H1 (cell line): ENCODE data around the gene TBC1D22A. TPM values are rescaled to one million over a fixed set of nuclear protein-coding genes. Genes with fewer than 3 reads are reported as not detected.

Source experiments
- CTCF ChIA-PET: fragments of 300-600 bp; sonication (Branson Sonifier 250); formaldehyde crosslinking; loops from one replicate; lab custom pipeline; 2021; ENCODE audit not compliant: partially characterized antibody; lab: Charles Lee
- POLR2A ChIA-PET: fragments of 300-600 bp; sonication (Branson Sonifier 250); formaldehyde crosslinking; loops from one replicate; lab custom pipeline; 2021; ENCODE audit warnings: inconsistent platforms; ENCODE audit not compliant: partially characterized antibody; lab: Charles Lee
- DNase-seq, 2 experiments: peaks; one replicate each; pipeline versions ENCODE4 v3.0.0 to v3.0.0-alpha.2; 2010 to 2022; ENCODE audit warnings: low spot score in 2 of 2, low read depth in 1 of 2, mixed read lengths in 1 of 2
- FAIRE-seq: peaks from 2 replicates; lab custom pipeline; 2011; peaks lifted over from hg19 to GRCh38; lab: Jason Lieb, UNC
- H2AFZ ChIP-seq: 2 replicates; pipeline ENCODE4 v1.8.1; 2012; ENCODE audit warnings: low read length, inconsistent platforms
- H2AK5ac ChIP-seq: 2 replicates; pipeline ENCODE4 v1.6.1; 2013; ENCODE audit warnings: low read depth, low read length
- H2BK120ac ChIP-seq: replicated peaks from 2 replicates; pipeline ENCODE3; 2013; ENCODE audit warnings: low read depth, low read length, inconsistent platforms
- H2BK12ac ChIP-seq: 2 replicates; pipeline ENCODE4 v1.6.1; 2013; ENCODE audit warnings: low read depth, low read length
- H2BK15ac ChIP-seq: 2 replicates; pipeline ENCODE4 v1.6.1; 2013; ENCODE audit warnings: low read length
- H2BK20ac ChIP-seq: 2 replicates; pipeline ENCODE4 v1.6.1; 2013; ENCODE audit warnings: low read length
- H2BK5ac ChIP-seq: 2 replicates; pipeline ENCODE4 v1.6.1; 2013; ENCODE audit warnings: low read depth, low read length
- H3K14ac ChIP-seq: 2 replicates; pipeline ENCODE4 v1.6.1; 2013; ENCODE audit warnings: inconsistent platforms; ENCODE audit not compliant: insufficient read length
- H3K18ac ChIP-seq: 2 replicates; pipeline ENCODE4 v1.6.1; 2013; ENCODE audit warnings: low read length; ENCODE audit errors: extremely low read depth
- H3K23ac ChIP-seq: 2 replicates; pipeline ENCODE4 v1.6.1; 2013; ENCODE audit warnings: inconsistent platforms; ENCODE audit not compliant: insufficient read length
- H3K23me2 ChIP-seq: 2 replicates; pipeline ENCODE4 v1.6.1; 2013; ENCODE audit warnings: low read depth, low read length
- H3K27ac ChIP-seq: 2 replicates; pipeline ENCODE4 v1.6.1; 2011; ENCODE audit warnings: low read depth, low read length, inconsistent platforms
- H3K27me3 ChIP-seq, 4 experiments: replicated peaks in 1 of 4; 1 replicate in 1 of 4; 2 replicates in 3 of 4; pipeline versions ENCODE4 v1.6.1 to v1.8.1; 2011 to 2013; ENCODE audit warnings: low read length in 3 of 4, mild to moderate bottlenecking in 3 of 4, inconsistent platforms in 2 of 4, mixed read lengths in 2 of 4, moderate library complexity in 1 of 4; ENCODE audit not compliant: control insufficient read depth in 3 of 4, insufficient read depth in 3 of 4; ENCODE audit errors: extremely low read depth in 1 of 4
- H3K36me3 ChIP-seq, 4 experiments: 2 replicates each; pipeline versions ENCODE4 v1.6.1 to v1.8.1; 2011 to 2013; ENCODE audit warnings: mild to moderate bottlenecking in 4 of 4, low read length in 3 of 4, moderate library complexity in 2 of 4, control low read depth in 1 of 4, inconsistent platforms in 1 of 4; ENCODE audit not compliant: insufficient read depth in 4 of 4, control insufficient read depth in 2 of 4
- H3K4ac ChIP-seq: replicated peaks from 2 replicates; pipeline ENCODE3; 2013; ENCODE audit warnings: low read length, low read depth, mixed read lengths, inconsistent platforms; ENCODE audit not compliant: insufficient read length
- H3K4me1 ChIP-seq, 4 experiments: replicated peaks in 1 of 4; 1 replicate in 1 of 4; 2 replicates in 3 of 4; pipeline versions ENCODE4 v1.6.1 to v1.8.1; 2011 to 2013; ENCODE audit warnings: low read length in 3 of 4, inconsistent platforms in 2 of 4, mixed read lengths in 1 of 4; ENCODE audit not compliant: insufficient read depth in 4 of 4, control insufficient read depth in 3 of 4
- H3K4me2 ChIP-seq, 2 experiments: 2 replicates each; pipeline versions ENCODE4 v1.6.1 to v1.8.1; 2011 to 2013; ENCODE audit warnings: low read depth in 2 of 2, low read length in 2 of 2, control low read depth in 1 of 2, inconsistent platforms in 1 of 2, mild to moderate bottlenecking in 1 of 2; ENCODE audit not compliant: insufficient read depth in 1 of 2
- H3K4me3 ChIP-seq, 4 experiments: fragments of 200-600, 300-600 bp in 1 of 4; sonication (generic), shearing (Covaris generic), sonication (Bioruptor Twin) in 1 of 4; 2 replicates each; pipeline versions ENCODE4 v1.5.1 to v1.8.1; 2011 to 2016; ENCODE audit warnings: low read length in 4 of 4, low read depth in 3 of 4, control low read depth in 2 of 4, inconsistent platforms in 2 of 4, mild to moderate bottlenecking in 2 of 4, mixed read lengths in 1 of 4, moderate library complexity in 1 of 4; ENCODE audit not compliant: insufficient read depth in 2 of 4; ENCODE audit errors: extremely low read depth in 1 of 4
- H3K56ac ChIP-seq: replicated peaks from 2 replicates; pipeline ENCODE3; 2013; ENCODE audit warnings: low read depth, mild to moderate bottlenecking, mixed read lengths, low read length, inconsistent platforms; ENCODE audit not compliant: insufficient read length
- H3K79me1 ChIP-seq: 2 replicates; pipeline ENCODE4 v1.6.1; 2013; ENCODE audit warnings: low read depth, low read length, control low read depth
- H3K79me2 ChIP-seq, 2 experiments: 2 replicates each; pipeline versions ENCODE4 v1.6.1 to v1.8.1; 2012 to 2013; ENCODE audit warnings: low read length in 2 of 2, mild to moderate bottlenecking in 2 of 2, inconsistent platforms in 1 of 2; ENCODE audit not compliant: insufficient read depth in 2 of 2, control insufficient read depth in 1 of 2
- H3K9ac ChIP-seq, 4 experiments: replicated peaks in 1 of 4; 1 replicate in 1 of 4; 2 replicates in 3 of 4; pipeline versions ENCODE4 v1.6.1 to v1.8.1; 2011 to 2013; ENCODE audit warnings: low read depth in 3 of 4, low read length in 3 of 4, control low read depth in 2 of 4, mild to moderate bottlenecking in 2 of 4, moderate library complexity in 2 of 4, inconsistent platforms in 1 of 4; ENCODE audit errors: extremely low read depth in 1 of 4
- H3K9me3 ChIP-seq, 2 experiments: 2 replicates each; pipeline versions ENCODE4 v1.6.1 to v1.8.1; 2012 to 2013; ENCODE audit warnings: mild to moderate bottlenecking in 2 of 2, moderate library complexity in 2 of 2, control low read depth in 1 of 2, inconsistent platforms in 1 of 2, low read depth in 1 of 2, low read length in 1 of 2, mixed read lengths in 1 of 2; ENCODE audit not compliant: insufficient read depth in 2 of 2
- H4K20me1 ChIP-seq, 2 experiments: replicated peaks in 1 of 2; 2 replicates each; pipeline versions ENCODE3 to v1.8.1; 2011 to 2013; ENCODE audit warnings: inconsistent platforms in 2 of 2, low read length in 2 of 2, mild to moderate bottlenecking in 1 of 2; ENCODE audit not compliant: insufficient read depth in 2 of 2, control insufficient read depth in 1 of 2
- H4K5ac ChIP-seq: 2 replicates; pipeline ENCODE4 v1.6.1; 2013; ENCODE audit warnings: low read length, low read depth, mixed read lengths, inconsistent platforms; ENCODE audit not compliant: insufficient read length
- H4K8ac ChIP-seq: 2 replicates; pipeline ENCODE4 v1.8.0; 2013; ENCODE audit warnings: mild to moderate bottlenecking, moderate library complexity, low read length, inconsistent platforms; ENCODE audit not compliant: insufficient read depth; ENCODE audit errors: extremely low read depth
- H4K91ac ChIP-seq: replicated peaks from 2 replicates; pipeline ENCODE3; 2013; ENCODE audit warnings: low read length, mixed read lengths, inconsistent platforms; ENCODE audit not compliant: insufficient read length
- ASH2L ChIP-seq: fragments of 200-600, 300-600 bp; sonication (generic); IDR thresholded peaks from one replicate; pipeline ENCODE4 v1.7.1; 2017; ENCODE audit warnings: low read length
- BACH1 ChIP-seq: IDR thresholded peaks from 2 replicates; pipeline ENCODE4 v1.6.1; 2012; ENCODE audit warnings: low read length, improper control_type of control experiment
- BCL11A ChIP-seq, 2 experiments: IDR thresholded peaks; one replicate each; pipeline ENCODE4 v1.6.1; 2011; ENCODE audit warnings: low read depth in 2 of 2, low read length in 2 of 2, mild to moderate bottlenecking in 2 of 2
- CEBPB ChIP-seq: IDR thresholded peaks from 2 replicates; pipeline ENCODE4 v1.6.1; 2012; ENCODE audit warnings: low read depth, low read length
- EP300 ChIP-seq, 2 experiments: IDR thresholded peaks; 1 replicate in 1 of 2; 2 replicates in 1 of 2; pipeline ENCODE4 v1.6.1; 2011 to 2012; ENCODE audit warnings: low read depth in 2 of 2, low read length in 2 of 2, mild to moderate bottlenecking in 2 of 2, borderline replicate concordance in 1 of 2, inconsistent platforms in 1 of 2, moderate library complexity in 1 of 2
- EZH2 ChIP-seq: fragments of 200-600 bp; sonication (generic); IDR thresholded peaks from 2 replicates; pipeline ENCODE4 v1.7.1; 2012; ENCODE audit warnings: low read depth, mild to moderate bottlenecking, moderate library complexity, low read length, inconsistent platforms; ENCODE audit not compliant: severe bottlenecking
- HDAC6 ChIP-seq: IDR thresholded peaks from one replicate; pipeline ENCODE4 v1.7.1; 2012; ENCODE audit warnings: low read depth, mild to moderate bottlenecking, inconsistent platforms, low read length, moderate library complexity
- KDM1A ChIP-seq: fragments of 200-600, 300-600 bp; sonication (generic); IDR thresholded peaks from 2 replicates; pipeline ENCODE4 v1.7.1; 2016; ENCODE audit warnings: mild to moderate bottlenecking, low read length, borderline replicate concordance
- KDM4A ChIP-seq: IDR thresholded peaks from one replicate; pipeline ENCODE4 v1.7.1; 2012; ENCODE audit warnings: low read depth, mild to moderate bottlenecking, moderate library complexity, low read length, inconsistent platforms; ENCODE audit not compliant: severe bottlenecking
- NANOG ChIP-seq: IDR thresholded peaks from 2 replicates; pipeline ENCODE4 v1.6.1; 2011; ENCODE audit warnings: low read length, low read depth, mild to moderate bottlenecking, inconsistent platforms; ENCODE audit not compliant: insufficient read depth, poor library complexity, severe bottlenecking
- SP2 ChIP-seq: IDR thresholded peaks from 2 replicates; pipeline ENCODE4 v1.6.1; 2012; ENCODE audit warnings: mild to moderate bottlenecking, low read length, inconsistent platforms
- TEAD4 ChIP-seq: IDR thresholded peaks from 2 replicates; pipeline ENCODE4 v1.6.1; 2012; ENCODE audit warnings: low read depth, low read length, inconsistent platforms, mixed read lengths
- WGBS, 2 experiments: shearing (Covaris generic) in 1 of 2; methylation state at CpG; one replicate each; pipeline versions ENCODE4 v1.1.6 to v1.1.7; 2013 to 2015; ENCODE audit warnings: low lambda C conversion rate in 2 of 2, mixed read lengths in 2 of 2, inconsistent platforms in 1 of 2, low coverage in 1 of 2, missing lambda C conversion rate in 1 of 2; ENCODE audit not compliant: insufficient replicate concordance in 2 of 2, insufficient coverage in 1 of 2, insufficient read length in 1 of 2; ENCODE audit errors: extremely low coverage in 1 of 2, missing lambda C conversion rate in 1 of 2; 5-methylcytosine and 5-hydroxymethylcytosine counted together
- polyA plus RNA-seq, 7 experiments: library from polyadenylated mRNA; depleted of rRNA in 3 of 7; stranded (reverse) in 5 of 7; unstranded in 2 of 7; fragments of >200 nt in 5 of 7; fragments of 200-250 nt in 2 of 7; gene quantifications; 1 replicate in 5 of 7; 2 replicates in 1 of 7; 4 replicates in 1 of 7; pipeline versions ENCODE4 v1.2.1 to v1.2.3, GENCODE V29; 2011 to 2013; ENCODE audit warnings: missing spikeins in 2 of 7, mixed read lengths in 2 of 7
- total RNA-seq: library from RNA; stranded (reverse); fragmentation: NEBNext Ultra II Directional; extraction: Animal tissue kit (Norgen Biotek cat#: 25700); gene quantifications from 2 replicates; pipeline ENCODE4 v1.2.1, GENCODE V29; 2021

Gene TBC1D22A
- total and polyA plus RNA-seq, 2 of the 8 experiments (the other 6 are each of a cell fraction or from before 2014, with no cell fraction given): 11.9 to 18.4 TPM

- no peaks in the 10 kb centered on the region for H3K27me3 ChIP-seq
- H2AK5ac ChIP-seq: no peak overlapping the region; the same call in 1 of the 2 replicates
- no peak overlapping the region for H3K4ac ChIP-seq
- FAIRE-seq: no peak
- H4K8ac ChIP-seq: no peak overlapping the region
- H3K23me2 ChIP-seq: no peaks in the 10 kb centered on the region
- no peaks in the 10 kb centered on the region for H3K36me3 ChIP-seq
- H3K4me2 ChIP-seq: no peak overlapping the region
- H3K79me2 ChIP-seq: no peaks in the 10 kb centered on the region
- no peak overlapping the region for H2AFZ ChIP-seq
- H3K14ac ChIP-seq: no peak overlapping the region
- H2BK15ac ChIP-seq: no peak overlapping the region
- POLR2A ChIA-PET: no interaction called here
- H3K18ac ChIP-seq: no peak overlapping the region
- H4K91ac ChIP-seq: no peak overlapping the region
- CTCF ChIA-PET: interaction anchor here (1.3 kb wide), 1 partner anchor 146 kb away, joined by 3 read pairs; no protein-coding TSS in a partner anchor
- H3K56ac ChIP-seq: no peak overlapping the region
- no peak overlapping the region for H2BK120ac ChIP-seq
- peaks cover 0 to 2% (median 1%) of the 10 kb centered on the region in 4 experiments; a peak in 4 of 7 replicates for H3K4me1 ChIP-seq
- H4K5ac ChIP-seq: no peak overlapping the region
- H2BK12ac ChIP-seq: no peak overlapping the region
- H3K9me3 ChIP-seq: no peaks in the 10 kb centered on the region
- no peak overlapping the region for H3K23ac ChIP-seq
- H2BK20ac ChIP-seq: no peak overlapping the region
- WGBS, 2 experiments: 92% methylated on average over 29 of the region's 32 CpGs; no CpG with 5 or more reads in 1 of the 2 experiments
- H4K20me1 ChIP-seq: peaks cover 0 to 2% of the 10 kb centered on the region in 2 experiments
- no peaks in the 10 kb centered on the region; the same call in 1 of the 2 replicates for H3K79me1 ChIP-seq
- no peak overlapping the region for H3K9ac ChIP-seq
- DNase-seq: no peak
- H3K27ac ChIP-seq: no peak overlapping the region
- H2BK5ac ChIP-seq: no peak overlapping the region
- no peak overlapping the region for H3K4me3 ChIP-seq
- TF ChIP-seq KDM4A: no peak
- TF ChIP-seq TEAD4: no peak
- no peak for TF ChIP-seq EP300 (IDR thresholded peaks at IDR 0.05; ENCODE audit: borderline replicate concordance in 1 of 2, low read depth in 2 of 2, low read length in 2 of 2)
- TF ChIP-seq SP2: no peak
- no peak for TF ChIP-seq BCL11A (IDR thresholded peaks at IDR 0.05; ENCODE audit: low read depth in 2 of 2, low read length in 2 of 2)
- TF ChIP-seq BACH1: no peak
- no peak for TF ChIP-seq KDM1A
- no peak for TF ChIP-seq NANOG
- TF ChIP-seq HDAC6: no peak
- TF ChIP-seq CEBPB: no peak
- TF ChIP-seq EZH2: no peak
- no peak for TF ChIP-seq ASH2L
These were observed 210.7 kb downstream of the TBC1D22A start for GRCh38 chr22:46972901-46973831.
